SIG-M5 treated with dmso at 0.1 percent for 504 hours (cell line): ENCODE measurements around the gene YJU2.
"Not testable (repeated sequence)": the region's sequence is repeated elsewhere in the genome, so short reads cannot be mapped to it uniquely, and the experiment has no call there.

ENCODE experiments used
- DNase-seq: peaks from one replicate; lab custom pipeline; 2025; ENCODE audit not compliant: unreplicated experiment; lab: John Stamatoyannopoulos, UW

The YJU2 gene

DNA sequence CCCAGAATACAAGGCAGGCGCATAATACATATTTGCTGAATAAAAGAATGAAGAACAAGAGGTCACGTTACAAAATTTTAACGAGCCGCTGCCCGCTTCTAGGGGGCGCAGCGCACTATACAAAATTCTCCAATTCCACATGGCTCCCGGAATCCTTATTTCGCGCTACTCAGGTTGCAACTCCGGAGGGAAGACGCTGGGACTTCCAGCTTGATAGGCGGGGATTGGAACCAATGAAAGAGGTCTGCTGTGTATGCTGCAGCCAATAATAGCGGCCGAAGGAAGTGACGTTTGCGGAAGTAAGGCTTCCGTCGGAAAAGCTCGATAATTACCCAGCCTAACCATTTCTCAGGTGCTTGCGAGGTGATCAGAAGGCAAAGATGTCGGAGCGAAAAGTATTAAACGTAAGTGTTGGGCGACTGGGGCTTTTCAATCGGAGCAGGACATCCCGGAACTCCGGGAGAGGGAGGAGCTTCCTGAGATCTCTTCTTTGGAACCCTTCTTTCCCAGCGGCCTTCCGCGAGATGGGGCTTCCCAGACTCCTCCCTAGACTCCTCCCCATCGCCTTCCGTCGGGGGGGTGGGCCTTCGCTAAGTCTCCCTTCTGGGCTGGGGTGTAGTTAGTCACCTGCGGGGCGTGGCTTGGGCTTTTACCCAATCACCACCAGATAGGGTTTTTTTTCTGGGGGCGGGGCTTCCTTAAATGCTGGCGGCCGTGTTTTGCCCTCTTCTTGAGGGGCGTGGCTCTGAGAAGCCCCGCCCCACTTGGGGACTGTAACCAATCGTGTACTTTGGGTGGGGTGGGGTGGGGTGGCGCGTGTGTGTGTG, at the start of gene YJU2:
Gene YJU2 (plus strand): TSS at position 314 of the 827 bp plus-strand sequence. CDS start 67 bp downstream, at position 381.
- DNase-seq = peak; percentile 99

- no peak for DNase-seq
These were observed 49.7 kb upstream of the YJU2 start for GRCh38 chr19:4197228-4197624.

DNA sequence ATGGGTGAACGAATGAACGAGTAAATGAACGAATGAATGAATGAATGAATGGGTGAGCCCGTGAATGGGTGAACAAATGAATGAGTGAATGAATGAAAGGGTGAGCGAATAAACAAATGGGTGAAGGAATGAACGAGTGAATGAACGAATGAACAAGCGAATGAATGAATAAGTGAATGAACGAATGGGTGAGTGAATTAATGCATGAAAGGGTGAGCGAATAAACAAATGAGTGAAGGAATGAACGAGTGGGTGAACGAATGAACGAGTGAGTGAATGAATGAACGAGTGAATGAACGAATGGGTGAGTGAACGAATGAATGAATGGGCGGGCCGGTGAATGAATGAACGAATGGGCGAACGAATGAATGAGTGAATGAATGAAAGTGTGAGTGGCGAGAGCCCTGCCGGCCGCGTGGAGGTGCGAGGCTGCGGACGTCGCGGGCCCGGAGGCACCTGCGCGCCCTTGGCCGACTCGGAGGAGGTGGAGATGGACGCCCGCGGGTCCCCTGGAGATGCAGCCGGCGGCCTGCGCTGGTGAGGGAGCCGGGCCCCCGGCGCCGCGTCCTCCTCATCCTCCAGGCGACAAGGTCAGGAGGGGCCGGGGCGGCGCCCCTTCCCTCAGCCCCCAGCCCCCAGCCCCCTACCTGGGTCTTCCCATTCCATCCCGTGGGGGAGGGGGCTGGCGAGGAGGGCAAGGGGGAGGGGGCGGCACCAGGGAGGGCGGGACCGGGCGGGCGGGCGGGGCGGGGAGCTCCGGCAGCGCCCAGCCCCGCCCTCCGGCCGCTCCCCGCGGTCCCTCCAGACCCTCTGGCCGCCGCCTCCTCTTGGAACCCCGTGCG, 49.0 kb upstream of the YJU2 start:
- no peak for DNase-seq

GRCh38 chr19:4198467-4199126, 48.3 kb upstream of the YJU2 start:
- DNase-seq = no peak

GRCh38 chr19:4199699-4200293, 47.1 kb upstream of the YJU2 start:
- DNase-seq = no peak

GRCh38 chr19:4200940-4201542, 45.8 kb upstream of the YJU2 start:
- no peak for DNase-seq

GRCh38 chr19:4201798-4202197, 45.1 kb upstream of the YJU2 start:
- no peak for DNase-seq

DNA sequence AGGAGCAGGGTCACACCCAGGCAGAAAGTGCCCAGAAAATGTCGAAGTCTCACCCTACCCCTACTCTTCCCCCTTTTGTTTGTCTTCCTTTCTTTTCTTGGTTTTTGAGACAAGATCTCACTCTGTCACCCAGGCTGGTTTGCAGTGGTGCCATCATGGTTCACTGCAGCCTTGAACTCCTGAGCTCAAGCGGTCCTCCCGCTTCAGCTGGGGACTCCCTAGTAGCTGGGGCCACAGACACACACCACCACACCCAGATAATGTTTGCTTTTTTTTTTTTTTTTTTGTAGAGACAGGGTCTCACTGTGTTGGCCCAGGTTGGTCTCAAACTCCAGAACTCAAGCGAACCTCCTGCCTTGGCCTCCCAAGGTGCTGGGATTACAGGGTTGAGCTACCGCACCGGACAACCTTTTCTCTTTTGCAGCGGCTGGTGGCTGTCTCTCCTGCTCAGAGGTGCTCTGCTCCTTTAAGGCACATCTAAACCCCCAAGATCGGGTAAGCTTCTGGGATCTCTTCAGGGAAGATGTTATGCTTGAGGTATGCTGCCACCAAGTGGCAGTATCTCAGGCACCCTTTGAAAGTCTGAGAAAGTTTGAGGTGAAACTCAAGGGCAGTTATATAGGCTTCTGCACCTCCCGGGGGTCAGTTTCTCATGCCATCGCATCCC, 39.9 kb upstream of the YJU2 start:
- peak; percentile 58 for DNase-seq

GRCh38 chr19:4208385-4209094, 38.3 kb upstream of the YJU2 start:
- DNase-seq = peak; percentile 52

DNA sequence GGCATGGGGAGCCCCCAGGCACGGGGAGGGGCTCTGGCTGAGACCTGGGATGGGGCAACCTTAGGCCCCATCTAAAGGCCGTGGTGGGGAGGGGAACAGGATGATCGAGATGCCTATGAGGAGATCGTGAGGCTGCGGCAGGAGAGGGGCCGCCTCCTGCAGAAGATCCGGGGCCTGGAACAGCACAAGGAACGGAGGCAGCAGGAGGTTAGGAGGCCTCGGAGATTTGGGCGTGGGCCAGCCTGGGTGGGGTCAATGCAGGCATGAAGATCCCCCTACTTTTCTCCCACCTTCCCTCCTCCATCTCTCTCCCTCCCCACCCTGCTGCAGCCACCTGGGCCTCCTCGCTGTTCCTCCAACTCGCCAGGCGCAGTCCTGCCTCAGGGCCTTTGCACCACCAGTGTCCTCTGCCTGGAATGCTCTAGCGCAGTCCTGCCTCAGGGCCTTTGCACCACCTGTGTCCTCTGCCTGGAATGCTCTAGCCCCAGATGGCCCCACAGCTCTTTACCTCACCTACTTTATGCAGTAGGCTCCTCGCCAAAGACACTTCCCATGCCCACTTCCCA, 36.6 kb upstream of the YJU2 start:
- DNase-seq = no peak

DNA sequence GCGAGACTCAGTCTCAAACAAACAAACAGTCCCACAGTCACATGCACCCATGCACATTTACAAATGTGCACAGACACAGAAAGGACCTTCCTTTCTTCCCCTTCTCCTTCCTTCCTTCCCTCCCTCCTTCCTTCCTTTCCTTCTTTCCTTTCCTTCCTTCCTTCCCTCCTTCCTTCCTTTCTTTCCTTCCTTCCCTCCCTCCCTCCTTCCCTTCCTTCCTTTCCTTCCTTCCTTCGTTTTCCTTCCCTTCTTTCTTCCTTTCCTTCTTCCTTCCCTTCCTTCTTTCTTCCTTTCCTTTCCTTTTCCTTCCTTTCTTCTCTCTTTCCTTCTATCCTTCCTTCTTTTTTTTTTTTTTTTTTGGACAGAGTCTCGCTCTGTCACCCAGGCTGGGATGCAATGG, 33.8 kb upstream of the YJU2 start:
- DNase-seq = no peak

- DNase-seq = no peak
These were observed 31.1 kb upstream of the YJU2 start for GRCh38 chr19:4215807-4216206.

GRCh38 chr19:4216846-4217245, 30.0 kb upstream of the YJU2 start:
- DNase-seq = no peak

- DNase-seq = no peak
These were observed 29.2 kb upstream of the YJU2 start for GRCh38 chr19:4217429-4218264.

DNA sequence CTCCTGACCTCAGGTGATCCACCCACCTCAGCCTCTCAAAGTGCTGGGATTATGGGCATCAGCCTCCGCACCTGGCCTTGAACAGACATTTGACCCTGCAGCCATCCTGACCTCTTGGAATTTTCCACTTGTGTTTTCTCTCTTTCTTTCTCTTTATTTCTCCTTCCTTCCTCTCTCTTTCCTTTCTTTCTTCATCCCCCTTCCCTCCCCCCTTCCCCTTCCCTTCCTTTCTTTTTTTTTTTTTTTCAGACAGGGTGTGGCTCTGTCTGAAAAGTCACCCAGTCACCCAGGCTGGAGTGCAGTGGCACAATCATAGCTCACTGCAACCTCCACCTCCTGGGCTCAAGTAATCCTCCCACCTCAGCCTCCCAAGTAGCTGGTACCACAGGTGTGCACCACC, 28.4 kb upstream of the YJU2 start:
- not testable (repeated sequence) for DNase-seq

- no peak for DNase-seq
These were observed 26.7 kb upstream of the YJU2 start for GRCh38 chr19:4220188-4220587.

DNA sequence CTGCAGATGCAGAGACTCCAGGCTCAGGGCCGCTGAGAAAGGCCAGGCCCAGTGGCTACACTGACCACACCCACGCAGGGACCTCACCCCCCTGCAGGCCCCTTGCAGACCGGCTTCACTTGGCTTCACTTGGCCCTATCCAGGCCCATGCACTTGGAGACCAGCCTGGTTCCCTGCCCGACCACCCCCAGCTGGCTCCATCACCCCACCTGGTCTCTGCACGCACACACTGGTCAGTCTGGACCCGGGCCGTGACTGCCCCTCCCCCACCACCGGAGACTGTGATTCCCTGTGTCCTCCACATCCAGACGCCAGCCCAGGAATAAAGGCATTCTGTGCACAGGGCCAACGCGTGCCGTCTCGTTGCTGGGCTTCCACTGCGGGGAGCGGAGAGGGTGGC, 22.4 kb upstream of the YJU2 start:
- DNase-seq = no peak

GRCh38 chr19:4225885-4226284, 21.0 kb upstream of the YJU2 start:
- DNase-seq = no peak
